ENCODE measurements around the gene TMEM178B. TPM values are rescaled to one million over a fixed set of nuclear protein-coding genes. Genes with fewer than 3 reads are reported as not detected.

TMEM178B gene
- total RNA-seq, 1 experiment from 2014 or later, result not detected

- H3K4me1 Mint-ChIP-seq (ENCODE audit: insufficient read depth, unreplicated experiment), result no peaks in the 10 kb centered on the region
- no peak overlapping the region for H3K4me3 Mint-ChIP-seq (ENCODE audit: unreplicated experiment)
- H3K27me3 Mint-ChIP-seq (ENCODE audit: insufficient read depth, unreplicated experiment), result no peaks in the 10 kb centered on the region
- ChIA-PET CTCF (interaction anchor here (0.7 kb wide), 1 partner anchor 32 kb away, joined by 3 read pairs; no protein-coding TSS in a partner anchor), POLR2A (no interaction called here)
- H3K9me3 Mint-ChIP-seq (ENCODE audit: unreplicated experiment), result no peaks in the 10 kb centered on the region
- no peak overlapping the region for H3K27ac Mint-ChIP-seq (ENCODE audit: low read depth, unreplicated experiment)
- intact Hi-C loops (cut with micrococcal nuclease), result no loop called here
- DNase-seq (ENCODE audit: unreplicated experiment), result no peak
- H3K36me3 Mint-ChIP-seq (ENCODE audit: insufficient read depth, unreplicated experiment), result no peaks in the 10 kb centered on the region
- no TSS peak for BruUV-seq (replicated peaks)
- TF ChIP-seq CTCF (IDR thresholded peaks at IDR 0.05; ENCODE audit: unreplicated experiment), result no peak
These were observed 71.7 kb downstream of the TMEM178B start for GRCh38 chr7:141145630-141145982.

GRCh38 chr7:141147482-141147881 is 73.6 kb downstream of the TMEM178B start:
- H3K36me3 Mint-ChIP-seq (ENCODE audit: insufficient read depth, unreplicated experiment), result no peaks in the 10 kb centered on the region
- intact Hi-C loops (cut with micrococcal nuclease), result no loop called here
- POLR2A ChIA-PET, result no interaction called here
- H3K27me3 Mint-ChIP-seq (ENCODE audit: insufficient read depth, unreplicated experiment), result no peaks in the 10 kb centered on the region
- DNase-seq (ENCODE audit: unreplicated experiment), result no peak
- CTCF ChIA-PET, result no interaction called here
- no peak overlapping the region for H3K4me3 Mint-ChIP-seq (ENCODE audit: unreplicated experiment)
- H3K4me1 Mint-ChIP-seq (ENCODE audit: insufficient read depth, unreplicated experiment), result no peaks in the 10 kb centered on the region
- no peak overlapping the region for H3K27ac Mint-ChIP-seq (ENCODE audit: low read depth, unreplicated experiment)
- TF ChIP-seq CTCF (IDR thresholded peaks at IDR 0.05; ENCODE audit: unreplicated experiment), result no peak
- no peaks in the 10 kb centered on the region for H3K9me3 Mint-ChIP-seq (ENCODE audit: unreplicated experiment)
- BruUV-seq (replicated peaks), result no TSS peak

GRCh38 chr7:141150465-141150864 is 76.6 kb downstream of the TMEM178B start:
- Mint-ChIP-seq H3K4me3 (ENCODE audit: unreplicated experiment) (no peak overlapping the region), H3K4me1 (ENCODE audit: insufficient read depth, unreplicated experiment) (no peaks in the 10 kb centered on the region), H3K27me3 (ENCODE audit: insufficient read depth, unreplicated experiment) (no peaks in the 10 kb centered on the region), H3K27ac (ENCODE audit: low read depth, unreplicated experiment) (no peak overlapping the region), H3K36me3 (ENCODE audit: insufficient read depth, unreplicated experiment) (no peaks in the 10 kb centered on the region), H3K9me3 (ENCODE audit: unreplicated experiment) (no peaks in the 10 kb centered on the region)
- ChIA-PET POLR2A (interaction anchor here (0.6 kb wide), 1 partner anchor 278 kb away, joined by 3 read pairs; no protein-coding TSS in a partner anchor), CTCF (no interaction called here)
- intact Hi-C loops (cut with micrococcal nuclease), result no loop called here
- DNase-seq (ENCODE audit: unreplicated experiment), result no peak
- TF ChIP-seq CTCF (IDR thresholded peaks at IDR 0.05; ENCODE audit: unreplicated experiment), result no peak
- no TSS peak for BruUV-seq (replicated peaks)

- Mint-ChIP-seq H3K27ac (ENCODE audit: low read depth, unreplicated experiment) (no peak overlapping the region), H3K4me1 (ENCODE audit: insufficient read depth, unreplicated experiment) (no peaks in the 10 kb centered on the region), H3K4me3 (ENCODE audit: unreplicated experiment) (no peak overlapping the region), H3K9me3 (ENCODE audit: unreplicated experiment) (no peaks in the 10 kb centered on the region), H3K36me3 (ENCODE audit: insufficient read depth, unreplicated experiment) (no peaks in the 10 kb centered on the region), H3K27me3 (ENCODE audit: insufficient read depth, unreplicated experiment) (no peaks in the 10 kb centered on the region)
- intact Hi-C loops (cut with micrococcal nuclease), result no loop called here
- BruUV-seq (replicated peaks), result no TSS peak
- CTCF ChIA-PET, result interaction anchor here (0.6 to 0.7 kb wide), 3 partner anchors 64 to 413 kb away, joined by 3 read pairs; no protein-coding TSS in a partner anchor
- DNase-seq (ENCODE audit: unreplicated experiment), result no peak
- TF ChIP-seq CTCF (IDR thresholded peaks at IDR 0.05; ENCODE audit: unreplicated experiment), result no peak
- POLR2A ChIA-PET, result no interaction called here
These were observed 77.9 kb downstream of the TMEM178B start for GRCh38 chr7:141151746-141152145.
